ENCODE data around the gene SMAD6.

Gene SMAD6

GRCh38 chr15:66772604-66773128 is 70.6 kb downstream of the SMAD6 start:
- H3K27me3 ChIP-seq (ENCODE audit: insufficient read depth, low read length, poor library complexity, severe bottlenecking) = no peaks in the 10 kb centered on the region
- H3K9me2 ChIP-seq (replicated peaks; ENCODE audit: low read depth, low read length) = no peaks in the 10 kb centered on the region
- H2AFZ ChIP-seq (ENCODE audit: low read length) = no peak overlapping the region
- H3K9me3 ChIP-seq (ENCODE audit: insufficient read depth, low read depth, low read length) = no peaks in the 10 kb centered on the region
- H3K4me1 ChIP-seq (ENCODE audit: insufficient read depth, low read length, poor library complexity, severe bottlenecking) = no peaks in the 10 kb centered on the region
- no peak overlapping the region for H3K4me3 ChIP-seq (ENCODE audit: low read length, poor library complexity, severe bottlenecking)
- no peaks in the 10 kb centered on the region for H4K20me1 ChIP-seq (ENCODE audit: insufficient read depth, low read length, poor library complexity, severe bottlenecking)
- TF ChIP-seq CTCF (conservative IDR thresholded peaks at IDR 0.05; ENCODE audit: low read length) = no peak
- H3K36me3 ChIP-seq (ENCODE audit: insufficient read depth, low read length) = no peaks in the 10 kb centered on the region
- no peak overlapping the region for H3K9ac ChIP-seq (ENCODE audit: low read depth, low read length, poor library complexity, severe bottlenecking)
- H3F3A ChIP-seq (ENCODE audit: low read depth) = no peaks in the 10 kb centered on the region
- H3K4me2 ChIP-seq (ENCODE audit: low read depth, low read length, poor library complexity, severe bottlenecking) = no peak overlapping the region
- no peaks in the 10 kb centered on the region for H3K79me2 ChIP-seq (ENCODE audit: insufficient read depth, low read length)

GRCh38 chr15:66773129-66773873 is 71.3 kb downstream of the SMAD6 start:
- Histone ChIP-seq H2AFZ (ENCODE audit: low read length) (no peak overlapping the region), H3K27me3 (ENCODE audit: insufficient read depth, low read length, poor library complexity, severe bottlenecking) (no peaks in the 10 kb centered on the region), H3K9me2 (replicated peaks; ENCODE audit: low read depth, low read length) (no peaks in the 10 kb centered on the region), H4K20me1 (ENCODE audit: insufficient read depth, low read length, poor library complexity, severe bottlenecking) (no peaks in the 10 kb centered on the region), H3K9ac (ENCODE audit: low read depth, low read length, poor library complexity, severe bottlenecking) (no peak overlapping the region), H3K36me3 (ENCODE audit: insufficient read depth, low read length) (no peaks in the 10 kb centered on the region), H3K4me2 (ENCODE audit: low read depth, low read length, poor library complexity, severe bottlenecking) (no peak overlapping the region), H3K9me3 (ENCODE audit: insufficient read depth, low read depth, low read length) (no peaks in the 10 kb centered on the region), H3F3A (ENCODE audit: low read depth) (no peaks in the 10 kb centered on the region), H3K79me2 (ENCODE audit: insufficient read depth, low read length) (no peaks in the 10 kb centered on the region), H3K4me1 (ENCODE audit: insufficient read depth, low read length, poor library complexity, severe bottlenecking) (no peaks in the 10 kb centered on the region), H3K4me3 (ENCODE audit: low read length, poor library complexity, severe bottlenecking) (no peak overlapping the region)
- TF ChIP-seq EZH2phosphoT487 (IDR thresholded peaks at IDR 0.05; ENCODE audit: borderline replicate concordance) (no peak), CTCF (conservative IDR thresholded peaks at IDR 0.05; ENCODE audit: low read length) (no peak)

- Histone ChIP-seq H3K4me1 (ENCODE audit: insufficient read depth, low read length, poor library complexity, severe bottlenecking) (no peaks in the 10 kb centered on the region), H3K9ac (ENCODE audit: low read depth, low read length, poor library complexity, severe bottlenecking) (no peak overlapping the region), H4K20me1 (ENCODE audit: insufficient read depth, low read length, poor library complexity, severe bottlenecking) (no peaks in the 10 kb centered on the region), H3F3A (ENCODE audit: low read depth) (no peaks in the 10 kb centered on the region), H3K9me2 (replicated peaks; ENCODE audit: low read depth, low read length) (no peaks in the 10 kb centered on the region), H3K9me3 (ENCODE audit: insufficient read depth, low read depth, low read length) (no peaks in the 10 kb centered on the region), H2AFZ (ENCODE audit: low read length) (no peak overlapping the region), H3K4me2 (ENCODE audit: low read depth, low read length, poor library complexity, severe bottlenecking) (no peak overlapping the region), H3K36me3 (ENCODE audit: insufficient read depth, low read length) (no peaks in the 10 kb centered on the region), H3K27me3 (ENCODE audit: insufficient read depth, low read length, poor library complexity, severe bottlenecking) (no peaks in the 10 kb centered on the region), H3K4me3 (ENCODE audit: low read length, poor library complexity, severe bottlenecking) (no peak overlapping the region), H3K79me2 (ENCODE audit: insufficient read depth, low read length) (no peaks in the 10 kb centered on the region)
- TF ChIP-seq EZH2phosphoT487 (IDR thresholded peaks at IDR 0.05; ENCODE audit: borderline replicate concordance) (no peak), CTCF (conservative IDR thresholded peaks at IDR 0.05; ENCODE audit: low read length) (peak; percentile 78)
These were observed 72.2 kb downstream of the SMAD6 start for GRCh38 chr15:66774001-66774814.
